K562 (cell line): Measurements from ENCODE around the gene FBN1. TPM values are rescaled to one million over a fixed set of nuclear protein-coding genes. Genes with fewer than 3 reads are reported as not detected.

ENCODE experiments used
- ATAC-seq: fragments of 200-7000 bp; cut with Tn5 transposase; 3 replicates; pipeline ENCODE4 v1.9.1; 2020; ENCODE audit warnings: moderate library complexity
- BruUV-seq: library from RNA; stranded (reverse); fragments of 400-500 nt; replicated peaks from 2 replicates; lab custom pipeline; 2021; lab: Mats Ljungman, UMichigan
- CTCF ChIA-PET: fragments of 300-600 bp; formaldehyde crosslinking; extraction: SDS; loops from one replicate; lab custom pipeline; 2021; ENCODE audit warnings: low intra/inter-chr PET ratio; lab: Yijun Ruan, JAX
- POLR2A ChIA-PET: fragments of 300-600, 350-650 bp; sonication (Branson Sonifier 250); formaldehyde crosslinking; extraction: SDS; loops from one replicate; lab custom pipeline; 2021; ENCODE audit warnings: antibody characterized with exemption, inconsistent platforms; lab: Yijun Ruan, JAX
- DNase-seq, 4 experiments: peaks; one replicate each; pipeline versions ENCODE4 v3.0.0 to v3.0.0-alpha.2; 2011 to 2018; ENCODE audit warnings: low spot score in 3 of 4, mixed read lengths in 3 of 4; ENCODE audit errors: extremely low read depth in 1 of 4
- FAIRE-seq: peaks from 2 replicates; lab custom pipeline; 2011; peaks lifted over from hg19 to GRCh38; lab: Jason Lieb, UNC
- H2AFZ ChIP-seq: 2 replicates; pipeline ENCODE4 v1.6.0; 2011; ENCODE audit warnings: low read depth, low read length, control low read depth, inconsistent platforms
- H3K27ac ChIP-seq: fragments of 200-600 bp; 3 replicates; pipeline ENCODE4 v1.8.0; 2011; ENCODE audit warnings: low read depth, mild to moderate bottlenecking, control low read depth, inconsistent platforms, low read length, moderate library complexity, mixed read lengths; ENCODE audit errors: extremely low read depth
- H3K27me3 ChIP-seq, 2 experiments: fragments of 300-600 bp in 1 of 2; 2 replicates in 1 of 2; 3 replicates in 1 of 2; pipeline versions ENCODE4 v1.6.0 to v1.8.0; 2011; ENCODE audit warnings: inconsistent platforms in 2 of 2, low read length in 2 of 2, mild to moderate bottlenecking in 1 of 2, mixed read lengths in 1 of 2, moderate library complexity in 1 of 2; ENCODE audit not compliant: control insufficient read depth in 2 of 2, insufficient read depth in 2 of 2
- H3K36me3 ChIP-seq: fragments of 300-600 bp; 3 replicates; pipeline ENCODE4 v1.8.0; 2011; ENCODE audit warnings: mild to moderate bottlenecking, low read length, inconsistent platforms; ENCODE audit not compliant: control insufficient read depth, insufficient read depth
- H3K4me1 ChIP-seq, 2 experiments: fragments of 200-600 bp in 1 of 2; replicated peaks in 1 of 2; 2 replicates in 1 of 2; 3 replicates in 1 of 2; pipeline versions ENCODE4 v1.5.1 to v1.8.0; 2011; ENCODE audit warnings: inconsistent platforms in 2 of 2, low read length in 2 of 2, mild to moderate bottlenecking in 1 of 2, mixed read lengths in 1 of 2, moderate library complexity in 1 of 2; ENCODE audit not compliant: control insufficient read depth in 2 of 2, insufficient read depth in 2 of 2
- H3K4me2 ChIP-seq: 2 replicates; pipeline ENCODE4 v1.6.1; 2011; ENCODE audit warnings: low read length, control low read depth, inconsistent platforms, mixed read lengths; ENCODE audit not compliant: insufficient read depth
- H3K4me3 ChIP-seq: fragments of 200-600 bp; sonication (generic), shearing (Covaris generic); 2 replicates; pipeline ENCODE4 v1.5.1; 2016; ENCODE audit warnings: control low read depth, inconsistent platforms
- H3K79me2 ChIP-seq: fragments of 200-600 bp; 3 replicates; pipeline ENCODE4 v1.8.0; 2011; ENCODE audit warnings: low read length, inconsistent platforms; ENCODE audit not compliant: control insufficient read depth, insufficient read depth
- H3K9ac ChIP-seq, 2 experiments: 2 replicates each; pipeline versions ENCODE4 v1.6.0 to v1.6.1; 2011; ENCODE audit warnings: low read depth in 2 of 2, low read length in 2 of 2, control low read depth in 1 of 2, inconsistent platforms in 1 of 2, mild to moderate bottlenecking in 1 of 2, mixed read lengths in 1 of 2; ENCODE audit not compliant: insufficient read depth in 1 of 2
- H3K9me1 ChIP-seq: one replicate; pipeline ENCODE4 v1.6.0; 2011; ENCODE audit warnings: inconsistent platforms, mild to moderate bottlenecking, low read length, moderate library complexity; ENCODE audit not compliant: control insufficient read depth, insufficient read depth
- H3K9me3 ChIP-seq: replicated peaks from 2 replicates; pipeline ENCODE4 v1.5.1; 2011; ENCODE audit warnings: low read depth, low read length, inconsistent platforms; ENCODE audit not compliant: control insufficient read depth, insufficient read depth
- H4K20me1 ChIP-seq: replicated peaks from 2 replicates; pipeline ENCODE4 v1.6.1; 2011; ENCODE audit warnings: low read length, inconsistent platforms, mixed read lengths; ENCODE audit not compliant: control insufficient read depth, insufficient read depth
- ATF3 ChIP-seq, 2 experiments: fragments of 450-650 bp in 1 of 2; sonication (generic) in 1 of 2; formaldehyde crosslinking in 1 of 2; IDR thresholded peaks in 1 of 2; conservative IDR thresholded peaks in 1 of 2; 2 replicates each; pipeline versions ENCODE4 v1.6.1 to v1.8.1; 2016 to 2023; ENCODE audit warnings: mild to moderate bottlenecking in 2 of 2, moderate library complexity in 2 of 2, inconsistent platforms in 1 of 2, missing genetic modification reagents in 1 of 2
- CHD4 ChIP-seq: fragments of 200-600 bp; sonication (generic); IDR thresholded peaks from 3 replicates; pipeline ENCODE4 v1.6.1; 2012; ENCODE audit warnings: low read depth, mild to moderate bottlenecking, mixed read lengths, low read length, inconsistent platforms; ENCODE audit not compliant: insufficient read depth, insufficient replicate concordance, poor library complexity, severe bottlenecking
- ELF1 ChIP-seq: fragments of 200-800 bp; sonication (Bioruptor generic); IDR thresholded peaks from 2 replicates; pipeline ENCODE4 v1.6.1; 2016; ENCODE audit warnings: missing genetic modification characterization, missing compliant biosample characterization
- ELK1 ChIP-seq: sonication (generic); formaldehyde crosslinking; IDR thresholded peaks from 2 replicates; pipeline ENCODE4 v1.8.1; 2022; ENCODE audit warnings: missing genetic modification reagents
- KDM5B ChIP-seq: fragments of 200-600 bp; sonication (generic); IDR thresholded peaks from 2 replicates; pipeline ENCODE4 v1.6.1; 2012; ENCODE audit warnings: low read depth, mild to moderate bottlenecking, moderate library complexity, low read length, control low read depth, inconsistent platforms; ENCODE audit not compliant: insufficient replicate concordance
- NFIC ChIP-seq: fragments of 450-650 bp; IDR thresholded peaks from 2 replicates; pipeline ENCODE4 v1.6.1; 2017; ENCODE audit warnings: mild to moderate bottlenecking, inconsistent platforms
- NR1H2 ChIP-seq: sonication (generic); formaldehyde crosslinking; IDR thresholded peaks from 2 replicates; pipeline ENCODE4 v1.4.0; 2020; ENCODE audit warnings: mild to moderate bottlenecking, missing genetic modification reagents
- POLR2A ChIP-seq: fragments of 450-650 bp; conservative IDR thresholded peaks from 2 replicates; pipeline ENCODE4 v1.6.1; 2016
- PRMT5 ChIP-seq: sonication (generic); formaldehyde crosslinking; IDR thresholded peaks from 2 replicates; pipeline ENCODE4 v1.5.0; 2020; ENCODE audit warnings: missing genetic modification reagents
- PTBP1 ChIP-seq: fragments of 200-400 bp; formaldehyde crosslinking; IDR thresholded peaks from 2 replicates; pipeline ENCODE4 v1.6.1; 2017; ENCODE audit warnings: low read depth, low read length
- TCF7 ChIP-seq: sonication (generic); IDR thresholded peaks from 2 replicates; pipeline ENCODE4 v1.6.1; 2016; ENCODE audit warnings: antibody characterized with exemption, borderline replicate concordance
- TGIF2 ChIP-seq: sonication (generic); formaldehyde crosslinking; IDR thresholded peaks from 2 replicates; pipeline ENCODE4 v1.8.1; 2022; ENCODE audit warnings: mild to moderate bottlenecking, missing genetic modification reagents, moderate library complexity
- ZFP1 ChIP-seq: fragments of 450-650 bp; formaldehyde crosslinking; IDR thresholded peaks from 2 replicates; pipeline ENCODE4 v1.4.0; 2020; ENCODE audit warnings: mild to moderate bottlenecking, mixed read lengths
- ZKSCAN3 ChIP-seq: fragments of 250-450 bp; sonication (Bioruptor Pico); IDR thresholded peaks from 2 replicates; pipeline ENCODE4 v1.4.0; 2020
- WGBS: fragments of 100-300 bp; shearing (Covaris generic); methylation state at CpG from one replicate; pipeline ENCODE4 v1.1.6; 2016; ENCODE audit warnings: low coverage, mixed read lengths; ENCODE audit not compliant: insufficient coverage; ENCODE audit errors: missing lambda C conversion rate; 5-methylcytosine and 5-hydroxymethylcytosine counted together
- in situ Hi-C: fragments of 300-500 bp; cut with MboI; formaldehyde crosslinking; loops from 4 replicates; pipeline ENCODE4 v1.15.0; 2018; ENCODE audit warnings: inconsistent platforms, mixed read lengths
- intact Hi-C: fragments of 100-400 bp; cut with micrococcal nuclease; formaldehyde crosslinking; loops from 2 replicates; pipeline ENCODE4 v1.14.2; 2022
- polyA plus RNA-seq, 8 experiments: library from polyadenylated mRNA; depleted of rRNA in 4 of 8; stranded (reverse) in 5 of 8; unstranded in 3 of 8; fragments of >200 nt; fragmentation: Nextera tagmentation in 2 of 8; fragmentation: Illumina TruSeq in 1 of 8; extraction: Ambion mirVana in 2 of 8; extraction: Trizol in 1 of 8; gene quantifications; 2 replicates each; pipeline versions ENCODE4 v1.2.1 to v1.2.3, GENCODE V29; 2011 to 2014; ENCODE audit warnings: inconsistent platforms in 1 of 8, missing spikeins in 1 of 8
- total RNA-seq, 7 experiments: library from RNA; depleted of rRNA in 6 of 7; stranded (reverse); fragments of >200 nt in 6 of 7; fragmentation: Illumina TruSeq in 2 of 7; extraction: Trizol in 2 of 7; gene quantifications; 2 replicates each; pipeline versions ENCODE4 v1.2.1 to v1.2.3, GENCODE V29; 2011 to 2021; ENCODE audit warnings: low replicate concordance in 1 of 7

Gene FBN1
- total and polyA plus RNA-seq, 9 of the 15 experiments (the other 6 are each of a cell fraction or from before 2014, with no cell fraction given) = 0.15 to 1.2 (median 0.60) TPM

- Histone ChIP-seq H3K4me3 (no peak overlapping the region), H2AFZ (no peak overlapping the region), H3K79me2 (no peaks in the 10 kb centered on the region), H3K36me3 (no peaks in the 10 kb centered on the region), H3K27ac (no peak overlapping the region), H3K4me1 (no peaks in the 10 kb centered on the region; a peak in 1 of 5 replicates), H3K9me1 (no peaks in the 10 kb centered on the region), H3K9ac (no peak overlapping the region), H3K4me2 (no peak overlapping the region), H3K27me3 (no peaks in the 10 kb centered on the region), H4K20me1 (no peaks in the 10 kb centered on the region), H3K9me3 (no peaks in the 10 kb centered on the region)
- intact Hi-C loops = no loop called here
- in situ Hi-C loops = no loop called here
- DNase-seq = no peak
- ChIA-PET POLR2A (no interaction called here), CTCF (no interaction called here)
- 25% methylated on average over 2 of the region's 2 CpGs for WGBS
- no peak for ATAC-seq
- BruUV-seq = no TSS peak
- no peak for FAIRE-seq
- no peak for TF ChIP-seq PTBP1
- no peak for TF ChIP-seq TCF7
- no peak for TF ChIP-seq NFIC
- TF ChIP-seq ATF3 (IDR thresholded peaks at IDR 0.05) = no peak
- TF ChIP-seq ATF3 (CRISPR knock-in tag; conservative IDR thresholded peaks at IDR 0.05) = no peak
- TF ChIP-seq TGIF2 (CRISPR knock-in tag) = no peak
- no peak for TF ChIP-seq PRMT5 (CRISPR knock-in tag)
- TF ChIP-seq ELK1 (CRISPR knock-in tag) = no peak
- no peak for TF ChIP-seq KDM5B
- TF ChIP-seq NR1H2 (CRISPR knock-in tag) = no peak
- no peak for TF ChIP-seq CHD4
- no peak for TF ChIP-seq ZKSCAN3 (CRISPR knock-in tag)
- TF ChIP-seq POLR2A = no peak
- no peak for TF ChIP-seq ELF1 (tag)
- TF ChIP-seq ZFP1 (CRISPR knock-in tag) = no peak
Observed at GRCh38 chr15:48622237-48622636, 23.3 kb downstream of the FBN1 start.
